KMS-11 (cell line): Measurements from ENCODE around the gene CBX8.

Source experiments
- H2AFZ ChIP-seq: fragments of 200-600 bp; sonication (generic); 2 replicates; pipeline ENCODE4 v1.6.1; 2016; ENCODE audit warnings: antibody characterized with exemption, mixed run types, low read depth
- H3K27ac ChIP-seq: fragments of 200-600 bp; sonication (generic); 2 replicates; pipeline ENCODE4 v1.6.1; 2016; ENCODE audit warnings: mild to moderate bottlenecking, mixed run types
- H3K27me3 ChIP-seq: fragments of 200-600 bp; sonication (generic); 2 replicates; pipeline ENCODE4 v1.6.1; 2017; ENCODE audit warnings: mild to moderate bottlenecking, low read depth, mixed run types, moderate library complexity; ENCODE audit not compliant: insufficient read depth
- H3K36me3 ChIP-seq: fragments of 200-600 bp; sonication (generic); 2 replicates; pipeline ENCODE4 v1.6.1; 2017; ENCODE audit warnings: mild to moderate bottlenecking, mixed run types; ENCODE audit not compliant: insufficient read depth
- H3K4me1 ChIP-seq: fragments of 200-600 bp; sonication (generic); 2 replicates; pipeline ENCODE4 v1.6.1; 2016; ENCODE audit warnings: mild to moderate bottlenecking, low read depth, mixed run types; ENCODE audit not compliant: poor library complexity, severe bottlenecking
- H3K4me2 ChIP-seq: fragments of 200-600 bp; sonication (generic); 2 replicates; pipeline ENCODE4 v1.7.0; 2016; ENCODE audit warnings: mild to moderate bottlenecking, mixed run types
- H3K4me3 ChIP-seq: fragments of 200-600 bp; sonication (generic); IDR thresholded peaks from 2 replicates; pipeline ENCODE4 v1.6.1; 2017; ENCODE audit warnings: low read depth, low read length, mixed read lengths; ENCODE audit not compliant: insufficient read depth
- H3K79me2 ChIP-seq: fragments of 200-600 bp; sonication (generic); 2 replicates; pipeline ENCODE4 v1.6.1; 2016; ENCODE audit warnings: low read depth, mixed run types; ENCODE audit not compliant: insufficient read depth
- H3K9ac ChIP-seq: fragments of 200-600 bp; sonication (generic); 2 replicates; pipeline ENCODE4 v1.6.1; 2016; ENCODE audit warnings: mild to moderate bottlenecking, mixed run types
- H4K20me1 ChIP-seq: fragments of 200-600 bp; sonication (generic); 2 replicates; pipeline ENCODE4 v1.6.1; 2016; ENCODE audit warnings: mild to moderate bottlenecking, mixed run types; ENCODE audit not compliant: insufficient read depth
- CTCF ChIP-seq: fragments of 200-600 bp; sonication (generic); conservative IDR thresholded peaks from 2 replicates; pipeline ENCODE4 v1.6.1; 2017; ENCODE audit warnings: low read depth, mild to moderate bottlenecking, antibody characterized with exemption, low read length, moderate library complexity, mixed read lengths

CBX8 gene

GRCh38 chr17:79821331-79822095 lies 24.6 kb upstream of the CBX8 start:
- Histone ChIP-seq H2AFZ (no peak overlapping the region), H3K27ac (no peak overlapping the region), H3K4me2 (no peak overlapping the region), H3K4me3 (no peak overlapping the region), H3K9ac (no peak overlapping the region), H3K27me3 (peaks cover 4% of the 10 kb centered on the region; the same call in 1 of the 2 replicates), H4K20me1 (no peaks in the 10 kb centered on the region), H3K4me1 (no peaks in the 10 kb centered on the region), H3K79me2 (no peaks in the 10 kb centered on the region), H3K36me3 (no peaks in the 10 kb centered on the region)
- TF ChIP-seq CTCF = no peak

- Histone ChIP-seq H3K4me1 (no peaks in the 10 kb centered on the region), H3K9ac (no peak overlapping the region), H4K20me1 (no peaks in the 10 kb centered on the region), H3K27me3 (peaks cover 4% of the 10 kb centered on the region; the same call in 1 of the 2 replicates), H3K79me2 (no peaks in the 10 kb centered on the region), H3K36me3 (no peaks in the 10 kb centered on the region), H3K4me2 (no peak overlapping the region), H3K27ac (no peak overlapping the region), H2AFZ (no peak overlapping the region), H3K4me3 (no peak overlapping the region)
- no peak for TF ChIP-seq CTCF
Measured at GRCh38 chr17:79820959-79821330, 24.1 kb upstream of the CBX8 start.

- no peak overlapping the region for H3K4me3 ChIP-seq
- H3K4me2 ChIP-seq = no peak overlapping the region
- H3K79me2 ChIP-seq = no peaks in the 10 kb centered on the region
- no peak overlapping the region for H3K27ac ChIP-seq
- H3K4me1 ChIP-seq = no peaks in the 10 kb centered on the region
- H4K20me1 ChIP-seq = no peaks in the 10 kb centered on the region
- H2AFZ ChIP-seq = no peak overlapping the region
- H3K9ac ChIP-seq = no peak overlapping the region
- no peak for TF ChIP-seq CTCF
- H3K27me3 ChIP-seq = peaks cover 6% of the 10 kb centered on the region; the same call in 1 of the 2 replicates
- H3K36me3 ChIP-seq = no peaks in the 10 kb centered on the region
Measured at GRCh38 chr17:79819534-79820276, 22.8 kb upstream of the CBX8 start.

- TF ChIP-seq CTCF = no peak
- Histone ChIP-seq H3K27me3 (peaks cover 11% of the 10 kb centered on the region; the same call in 1 of the 2 replicates), H3K27ac (no peak overlapping the region), H3K36me3 (no peaks in the 10 kb centered on the region), H3K9ac (no peak overlapping the region), H3K79me2 (no peaks in the 10 kb centered on the region), H3K4me2 (no peak overlapping the region), H3K4me3 (no peak overlapping the region), H2AFZ (no peak overlapping the region), H3K4me1 (peaks cover 5% of the 10 kb centered on the region), H4K20me1 (no peaks in the 10 kb centered on the region)
Measured at GRCh38 chr17:79819085-79819484, 22.2 kb upstream of the CBX8 start.
